HG03521 (cell line): ENCODE results near the gene CPVL.
"Not testable (repeated sequence)": the region's sequence is repeated elsewhere in the genome, so short reads cannot be mapped to it uniquely, and the experiment has no call there.

Source experiments
- ATAC-seq: cut with Tn5 transposase; IDR thresholded peaks from one replicate; pipeline ENCODE4 v1.9.1; 2021; ENCODE audit warnings: mild to moderate bottlenecking, moderate library complexity; ENCODE audit not compliant: unreplicated experiment

The CPVL gene

GRCh38 chr7:29095631-29096445 lies 50.5 kb downstream of the CPVL start:
- ATAC-seq = no peak

DNA sequence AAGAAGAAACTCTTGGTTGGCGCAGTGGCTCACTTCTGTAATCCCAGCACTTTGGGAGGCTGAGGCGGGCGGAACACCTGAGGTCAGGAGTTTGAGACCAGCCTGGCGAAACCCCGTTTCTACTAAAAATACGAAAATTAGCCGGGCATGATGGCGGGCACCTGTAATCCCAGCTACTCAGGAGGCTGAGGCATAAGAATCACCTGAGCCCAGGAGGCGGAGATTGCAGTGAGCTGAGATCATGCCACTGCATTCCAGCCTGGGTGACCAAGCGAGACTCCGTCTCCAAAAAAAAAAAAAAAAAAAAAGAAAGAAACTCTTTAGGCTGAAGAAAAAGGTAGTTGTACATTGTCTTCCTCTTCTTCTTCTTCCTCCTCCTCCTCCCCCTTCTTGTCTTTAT lies 53.2 kb downstream of the CPVL start:
- ATAC-seq = not testable (repeated sequence)

DNA sequence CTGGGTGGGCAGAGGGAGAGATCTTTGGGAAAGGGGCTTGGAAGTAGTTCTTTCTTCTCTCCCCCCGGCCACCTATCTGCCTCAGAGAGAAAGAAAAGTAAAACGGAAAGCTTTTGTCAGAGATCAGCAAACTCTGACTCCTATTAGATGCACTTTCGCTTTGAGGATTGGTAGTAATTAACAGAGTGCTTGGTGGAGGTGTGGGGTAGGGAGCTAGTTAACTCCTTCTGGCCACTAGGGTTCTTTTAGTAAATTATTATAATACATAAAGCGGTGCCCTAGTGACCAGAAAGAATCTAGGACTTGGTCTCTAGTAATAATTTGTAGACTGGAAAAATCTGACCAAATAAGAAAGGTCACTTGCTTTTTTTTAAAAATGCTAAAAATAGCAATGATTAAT lies 54.6 kb downstream of the CPVL start:
- ATAC-seq = peak; percentile 81

DNA sequence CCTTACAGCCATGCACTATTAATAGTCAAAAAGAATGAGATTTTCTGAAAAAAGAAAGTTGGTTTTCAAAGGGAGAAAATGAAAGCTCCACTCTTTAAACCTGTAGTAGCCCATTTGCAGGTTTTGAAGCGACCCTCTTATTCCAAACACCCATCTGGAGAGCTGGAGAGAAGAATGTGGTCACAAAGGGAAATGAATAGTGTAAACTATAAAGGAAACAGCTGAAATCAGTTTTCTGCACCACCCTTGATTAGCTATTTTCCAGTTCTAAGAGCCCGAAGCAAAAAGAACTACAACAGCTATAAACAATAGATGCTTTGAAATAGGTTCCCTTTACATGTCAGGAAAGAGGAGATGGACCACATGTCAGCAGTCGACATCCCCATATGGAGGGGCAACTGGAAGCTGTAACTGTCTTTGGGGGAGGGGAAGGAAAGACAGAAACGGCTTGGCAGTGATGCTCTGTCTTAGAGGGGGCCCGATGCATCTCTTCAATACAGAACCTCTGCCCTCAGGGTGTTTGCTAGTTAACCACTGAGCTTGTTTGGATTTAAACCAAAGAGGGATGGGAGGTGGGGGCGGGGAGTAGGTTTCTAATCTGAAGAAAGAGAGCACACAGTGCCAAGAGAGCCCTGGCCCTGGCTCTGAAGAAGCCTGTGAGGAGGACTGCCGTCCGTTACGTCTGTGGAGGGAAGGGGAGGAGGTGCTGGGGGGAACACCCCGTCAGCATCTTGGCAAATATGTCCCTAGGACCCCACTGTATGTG lies 55.3 kb downstream of the CPVL start:
- no peak for ATAC-seq

DNA sequence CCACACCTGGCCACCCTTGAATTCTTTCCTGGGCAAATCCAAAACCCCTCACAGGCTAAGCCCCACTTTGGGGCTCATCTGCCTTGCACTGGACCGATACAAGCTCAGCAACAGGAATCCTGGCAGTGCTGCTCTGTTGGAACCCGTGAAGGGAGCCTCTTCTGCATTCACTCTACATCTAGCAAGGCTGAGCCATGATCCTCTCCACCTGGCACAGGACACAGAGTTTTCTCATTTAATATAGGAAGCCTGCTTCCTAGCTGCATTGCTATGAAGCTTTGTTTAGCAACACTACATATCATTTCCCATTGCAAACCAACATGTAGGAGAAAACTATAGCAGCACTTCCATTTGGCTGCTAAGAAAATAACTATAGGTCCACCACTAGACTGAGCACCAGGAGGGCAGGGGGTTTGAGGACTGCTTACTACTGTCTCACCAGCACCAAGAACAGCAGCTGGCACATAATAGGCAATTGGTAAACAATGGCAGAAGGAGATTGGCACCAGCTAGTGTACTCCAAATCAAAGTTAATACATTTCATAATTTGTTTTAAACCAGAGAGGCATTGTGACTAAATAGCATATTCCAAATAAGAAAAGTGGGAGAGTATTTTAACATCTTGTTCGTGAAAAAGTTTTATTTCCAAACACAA lies 56.1 kb downstream of the CPVL start:
- ATAC-seq = no peak

GRCh38 chr7:29087840-29088170 lies 58.5 kb downstream of the CPVL start:
- ATAC-seq = no peak

- ATAC-seq = no peak
Measured at GRCh38 chr7:29086545-29086944, 59.8 kb downstream of the CPVL start.

GRCh38 chr7:29084832-29085231 lies 61.5 kb downstream of the CPVL start:
- no peak for ATAC-seq

DNA sequence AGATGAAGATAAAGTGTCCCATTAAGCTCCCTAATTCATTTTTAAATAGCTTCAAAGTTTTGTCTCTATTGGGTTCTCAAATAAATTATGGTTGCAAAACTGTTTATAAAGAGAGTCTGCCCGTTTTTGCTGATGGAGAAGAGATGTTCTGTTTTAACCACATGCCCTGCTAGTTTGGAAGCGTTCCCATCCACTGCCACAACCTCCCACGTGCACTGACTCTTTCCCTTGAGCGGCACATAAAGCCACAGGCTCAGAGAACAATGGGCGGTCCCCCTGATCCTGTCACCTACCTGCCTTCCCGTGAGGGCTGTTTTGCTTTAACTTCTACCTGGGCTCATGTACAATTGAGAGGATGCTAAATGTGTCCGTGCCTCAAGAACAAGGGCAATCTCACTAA lies 65.5 kb downstream of the CPVL start:
- no peak for ATAC-seq

DNA sequence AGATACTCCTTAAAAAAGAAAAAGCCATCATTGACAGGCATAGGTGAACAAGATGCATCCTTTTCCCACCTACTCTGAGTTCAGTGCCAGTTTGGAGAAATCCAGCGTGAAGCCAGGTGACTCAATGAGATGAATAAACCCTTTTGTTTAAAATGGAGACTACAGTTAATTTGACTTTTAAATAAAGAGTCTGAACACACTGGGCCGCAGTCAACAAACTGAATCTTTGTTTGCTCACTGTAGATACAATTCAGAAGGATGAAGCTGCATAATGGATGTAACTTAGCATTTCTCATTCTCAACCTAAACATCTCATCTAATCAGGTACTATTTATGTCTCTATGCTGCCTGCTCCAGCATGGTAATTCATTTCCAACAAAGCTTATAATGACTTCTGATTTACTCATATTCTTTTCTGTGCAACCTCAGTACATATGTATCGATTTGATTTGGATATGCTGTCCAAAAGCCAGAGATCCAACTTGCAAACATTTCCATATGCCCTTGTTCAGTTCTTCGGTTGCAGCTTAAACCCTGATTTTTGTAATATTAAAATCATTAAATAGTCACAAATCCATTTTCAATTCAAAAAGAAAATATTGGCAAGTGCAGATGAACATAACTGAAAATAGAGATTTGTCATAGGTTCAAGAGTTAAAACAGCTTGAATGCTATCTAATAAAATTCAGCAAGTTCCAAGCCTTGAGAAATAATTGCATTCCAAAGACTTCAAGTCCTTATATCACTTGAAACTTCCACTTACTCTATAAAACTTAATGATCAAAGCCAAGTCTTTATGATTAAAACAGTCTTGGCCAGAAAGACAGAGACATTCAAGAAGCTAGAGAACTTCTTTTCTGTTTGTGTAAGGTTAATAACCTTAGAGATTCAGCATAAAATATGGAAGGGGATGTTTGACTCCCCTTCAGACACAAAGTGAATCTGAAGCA lies 67.8 kb downstream of the CPVL start:
- no peak for ATAC-seq

GRCh38 chr7:29077854-29078253 lies 68.5 kb downstream of the CPVL start:
- no peak for ATAC-seq

DNA sequence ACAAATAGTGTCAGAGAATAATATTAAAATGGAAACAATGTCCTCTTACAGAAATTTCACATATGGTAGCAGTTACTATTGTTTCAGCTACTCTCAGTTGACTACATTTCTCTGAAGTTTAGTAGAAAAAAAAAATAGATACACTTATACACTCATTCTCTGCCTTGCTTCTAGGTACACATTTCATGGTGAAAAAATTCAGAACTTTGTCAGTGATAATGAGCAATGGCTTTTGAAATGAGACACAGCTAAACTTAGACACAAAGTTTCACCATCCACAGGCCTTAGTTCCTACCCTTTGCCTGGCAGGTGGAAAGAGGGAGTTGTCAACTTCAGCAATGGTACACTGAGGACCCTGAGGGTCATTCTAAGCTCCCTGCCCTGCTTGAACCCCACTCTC lies 69.2 kb downstream of the CPVL start:
- ATAC-seq = no peak

DNA sequence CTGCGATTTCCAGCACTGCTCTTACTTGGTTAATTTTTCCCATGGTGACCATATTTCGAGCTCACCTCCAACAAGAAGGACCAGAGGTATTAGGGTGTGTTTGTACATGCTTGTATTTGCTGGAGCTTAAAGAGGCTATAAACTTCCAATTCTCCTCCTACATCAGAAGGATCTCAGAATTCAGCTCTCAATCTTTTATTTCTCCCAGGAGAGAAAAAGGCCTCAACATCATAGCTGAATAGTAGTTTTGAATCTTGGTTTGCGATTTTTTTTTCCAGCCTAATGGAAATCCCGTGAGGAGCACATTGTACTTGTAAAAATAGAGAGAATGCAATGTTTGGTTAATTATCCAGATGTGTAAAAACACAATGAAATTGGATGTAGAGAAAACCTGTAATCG lies 69.7 kb downstream of the CPVL start:
- no peak for ATAC-seq

- no peak for ATAC-seq
Measured at GRCh38 chr7:29075606-29076005, 70.7 kb downstream of the CPVL start.

GRCh38 chr7:29071203-29071874 lies 75.0 kb downstream of the CPVL start:
- ATAC-seq = no peak

DNA sequence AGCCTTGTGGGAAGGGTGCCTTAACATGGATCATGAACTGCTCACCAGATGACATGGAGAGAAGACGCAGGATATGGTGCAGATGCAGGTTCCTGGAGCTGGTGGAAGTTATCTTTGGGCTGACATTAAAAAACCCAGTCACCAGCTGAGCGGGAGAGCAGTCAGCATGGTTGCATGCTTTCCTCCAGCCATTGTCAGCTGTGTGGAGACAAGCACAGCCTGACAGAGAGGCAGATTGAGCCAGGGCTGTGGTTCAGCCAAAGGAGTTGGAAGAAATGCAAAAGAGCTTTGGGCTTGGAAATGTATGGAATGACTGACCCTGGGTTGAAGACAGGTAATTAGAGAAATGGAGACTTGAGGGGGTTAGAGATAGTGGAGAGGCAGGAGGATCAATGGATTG lies 79.7 kb downstream of the CPVL start:
- ATAC-seq = no peak

- ATAC-seq = no peak
Measured at GRCh38 chr7:29065181-29065857, 81.0 kb downstream of the CPVL start.

DNA sequence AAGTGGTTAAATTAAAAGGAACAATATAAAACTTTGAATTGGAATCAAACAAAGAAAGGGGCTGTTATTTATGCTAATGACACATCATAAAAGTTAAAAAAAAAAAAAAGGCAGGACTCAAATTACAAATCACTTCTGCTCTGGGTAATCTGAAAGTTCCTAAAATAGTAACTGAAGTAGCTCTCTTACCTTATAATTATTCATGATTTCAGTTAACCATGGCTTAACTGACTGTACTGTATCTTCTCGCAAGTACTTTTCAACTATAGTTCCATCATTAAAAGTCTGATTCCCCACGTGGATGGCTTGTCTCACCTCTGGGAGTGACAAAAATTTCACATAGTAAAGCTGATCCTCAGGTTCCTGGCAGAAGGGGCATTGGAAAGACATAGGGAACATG lies 82.5 kb downstream of the CPVL start:
- ATAC-seq = no peak

DNA sequence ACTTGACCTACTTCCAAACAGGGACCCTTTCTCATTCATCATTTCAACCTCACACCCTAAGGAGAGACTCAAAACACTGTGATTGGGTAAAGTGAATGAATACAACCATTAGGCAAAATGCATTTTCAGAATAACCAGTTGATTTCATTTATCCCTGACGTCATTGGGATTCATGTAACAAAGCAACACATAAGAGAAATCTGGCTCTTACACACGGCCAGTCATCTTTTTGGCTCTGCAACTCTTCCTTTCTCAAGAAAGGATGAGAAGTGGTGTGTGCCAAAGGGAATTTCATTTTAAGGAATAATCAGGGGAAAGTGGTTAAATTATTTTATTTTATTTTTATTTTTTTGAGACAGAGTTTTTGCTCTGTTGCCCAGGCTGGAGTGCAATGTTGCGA lies 83.1 kb downstream of the CPVL start:
- no peak for ATAC-seq
